GM13977 (cell line): ENCODE data around the gene THBS1.

ENCODE experiments used
- DNase-seq: peaks from one replicate; pipeline ENCODE4 v3.0.0; 2012; ENCODE audit warnings: low spot score
- in situ Hi-C: fragments of 300-500 bp; cut with MboI; formaldehyde crosslinking; loops from one replicate; pipeline ENCODE4 v1.12.0; 2022; ENCODE audit warnings: low sequenced_read_pairs, low pct_unique_long_range_greater_than_20kb, mixed read lengths, inconsistent platforms; ENCODE audit not compliant: unreplicated experiment
- TF ChIP-seq, protein P1 (sequence below): IDR thresholded peaks from 2 replicates; pipeline ENCODE4 v1.5.1; 2012; ENCODE audit warnings: mild to moderate bottlenecking, control low read depth; ENCODE audit not compliant: insufficient read depth; ENCODE audit errors: extremely low read depth, missing control alignments

THBS1 gene

DNA sequence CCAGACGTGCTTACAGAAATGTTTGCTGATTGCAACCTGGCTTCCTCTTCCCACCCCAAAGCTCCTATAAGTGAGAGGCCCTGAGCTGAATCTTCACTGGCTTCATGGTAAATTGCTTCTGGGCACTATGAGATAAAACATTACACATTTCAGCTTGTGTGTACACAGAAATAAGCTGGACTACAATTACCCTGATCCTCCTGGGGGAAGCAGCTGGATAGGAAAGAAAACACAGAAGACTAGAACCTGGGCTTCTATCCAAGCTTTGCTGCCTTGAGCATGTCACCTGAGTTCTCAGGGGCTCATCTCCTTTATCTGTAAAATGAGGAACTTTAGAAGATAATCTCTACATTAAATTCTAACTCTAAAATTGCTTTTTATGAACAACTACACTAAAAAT lies 40.3 kb downstream of the THBS1 start:
- no peak for DNase-seq
- in situ Hi-C loops = no loop called here
- TF ChIP-seq, protein P1, sequence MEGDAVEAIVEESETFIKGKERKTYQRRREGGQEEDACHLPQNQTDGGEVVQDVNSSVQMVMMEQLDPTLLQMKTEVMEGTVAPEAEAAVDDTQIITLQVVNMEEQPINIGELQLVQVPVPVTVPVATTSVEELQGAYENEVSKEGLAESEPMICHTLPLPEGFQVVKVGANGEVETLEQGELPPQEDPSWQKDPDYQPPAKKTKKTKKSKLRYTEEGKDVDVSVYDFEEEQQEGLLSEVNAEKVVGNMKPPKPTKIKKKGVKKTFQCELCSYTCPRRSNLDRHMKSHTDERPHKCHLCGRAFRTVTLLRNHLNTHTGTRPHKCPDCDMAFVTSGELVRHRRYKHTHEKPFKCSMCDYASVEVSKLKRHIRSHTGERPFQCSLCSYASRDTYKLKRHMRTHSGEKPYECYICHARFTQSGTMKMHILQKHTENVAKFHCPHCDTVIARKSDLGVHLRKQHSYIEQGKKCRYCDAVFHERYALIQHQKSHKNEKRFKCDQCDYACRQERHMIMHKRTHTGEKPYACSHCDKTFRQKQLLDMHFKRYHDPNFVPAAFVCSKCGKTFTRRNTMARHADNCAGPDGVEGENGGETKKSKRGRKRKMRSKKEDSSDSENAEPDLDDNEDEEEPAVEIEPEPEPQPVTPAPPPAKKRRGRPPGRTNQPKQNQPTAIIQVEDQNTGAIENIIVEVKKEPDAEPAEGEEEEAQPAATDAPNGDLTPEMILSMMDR = no peak

DNA sequence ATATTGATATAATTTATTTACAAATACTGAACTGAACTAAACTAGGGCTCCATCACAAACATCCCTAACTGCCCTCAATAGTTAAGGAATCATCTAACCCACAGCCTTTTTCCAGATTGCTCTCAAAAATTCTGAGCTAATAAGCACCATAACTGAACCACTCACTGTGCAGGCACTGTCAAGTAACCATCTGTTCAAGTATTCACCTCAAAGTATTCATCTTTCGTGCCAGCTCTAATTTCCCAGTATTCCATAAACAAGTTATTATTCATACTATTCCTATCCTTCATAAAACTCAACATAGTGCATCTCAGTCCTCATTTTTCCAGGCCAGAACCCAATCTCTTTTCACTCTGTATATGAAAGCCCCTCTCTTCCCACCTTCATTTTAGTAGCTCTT lies 41.1 kb downstream of the THBS1 start:
- in situ Hi-C loops = no loop called here
- TF ChIP-seq, protein P1 = no peak
- no peak for DNase-seq

DNA sequence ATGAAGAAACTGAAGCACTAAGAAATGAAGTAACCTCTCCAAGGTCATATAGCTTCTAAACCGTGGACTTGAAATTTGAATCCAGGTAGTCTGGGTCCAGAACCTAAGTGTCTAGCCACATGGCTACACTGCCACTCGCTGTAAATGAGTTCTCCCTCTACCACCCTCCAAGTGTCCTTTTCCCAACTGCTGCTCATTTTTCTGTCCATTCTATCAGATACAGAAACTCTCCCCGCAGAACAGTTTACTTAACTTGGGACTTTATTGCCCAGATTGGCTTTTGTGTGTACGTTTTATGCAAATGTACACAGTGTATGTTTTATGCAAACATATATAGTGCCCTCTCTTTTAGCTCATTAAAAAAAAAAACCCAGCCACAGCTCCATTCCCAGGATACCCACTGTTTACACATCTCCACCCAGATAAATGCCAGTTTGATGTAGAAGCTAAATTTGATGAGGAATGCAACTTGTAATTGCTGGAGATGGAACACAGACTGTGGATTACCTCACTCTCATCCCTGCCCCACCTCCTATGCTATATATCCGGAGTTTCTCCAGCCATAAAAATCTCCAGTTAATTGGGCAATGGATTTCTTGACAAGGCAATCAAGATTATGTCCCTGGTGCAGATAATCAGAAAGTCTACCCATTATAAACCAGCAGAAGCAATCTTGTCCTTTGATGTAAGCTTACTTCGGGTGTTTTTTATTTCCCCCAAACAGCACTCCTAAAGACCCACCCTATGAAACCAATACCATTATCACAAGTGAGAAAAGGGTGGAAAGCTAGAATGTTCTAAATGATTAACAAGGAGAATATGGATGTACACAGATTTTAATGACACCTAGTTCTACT lies 42.0 kb downstream of the THBS1 start:
- DNase-seq = no peak
- TF ChIP-seq, protein P1 = no peak
- in situ Hi-C loops = no loop called here

DNA sequence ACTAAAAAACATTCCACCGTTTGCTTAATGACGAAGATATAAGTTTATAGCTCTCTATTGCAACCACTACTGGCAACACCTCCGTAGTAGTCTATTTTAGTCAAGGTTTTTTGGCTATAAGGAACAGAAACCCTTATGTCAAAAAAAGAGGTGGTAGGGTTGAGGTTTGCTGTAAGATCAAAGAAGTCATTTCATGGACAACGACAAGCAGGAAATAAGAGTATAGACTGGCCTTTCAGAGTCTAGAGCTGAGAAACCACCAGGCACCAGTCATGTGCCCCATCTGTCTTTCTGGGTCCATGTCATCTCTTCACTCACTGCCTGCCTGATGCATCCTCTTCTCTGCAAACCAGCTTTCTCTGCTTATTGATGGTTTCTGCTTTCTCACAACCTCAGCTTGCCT lies 42.7 kb downstream of the THBS1 start:
- in situ Hi-C loops = no loop called here
- DNase-seq = peak; percentile 45
- TF ChIP-seq, protein P1 = no peak

DNA sequence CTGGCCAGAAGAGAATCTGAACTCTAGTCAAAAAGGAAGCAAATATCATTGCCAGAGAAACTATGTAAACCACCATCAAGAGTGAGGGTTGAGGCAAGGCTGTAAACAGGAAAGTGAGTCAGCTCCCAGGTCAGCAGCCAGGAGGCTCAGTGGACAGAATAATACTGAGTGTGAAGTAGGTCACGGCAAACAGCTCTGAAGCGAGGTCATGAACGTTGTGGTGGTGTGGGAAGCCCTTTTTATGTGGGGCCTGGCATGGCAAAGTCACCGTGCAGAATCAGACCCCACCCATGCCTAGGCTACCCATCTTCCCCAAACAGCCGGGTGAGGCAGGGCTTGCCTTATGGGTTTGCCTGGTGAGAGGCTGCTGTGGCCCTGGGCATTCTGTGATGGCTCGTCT lies 43.9 kb downstream of the THBS1 start:
- DNase-seq = no peak
- in situ Hi-C loops = no loop called here

DNA sequence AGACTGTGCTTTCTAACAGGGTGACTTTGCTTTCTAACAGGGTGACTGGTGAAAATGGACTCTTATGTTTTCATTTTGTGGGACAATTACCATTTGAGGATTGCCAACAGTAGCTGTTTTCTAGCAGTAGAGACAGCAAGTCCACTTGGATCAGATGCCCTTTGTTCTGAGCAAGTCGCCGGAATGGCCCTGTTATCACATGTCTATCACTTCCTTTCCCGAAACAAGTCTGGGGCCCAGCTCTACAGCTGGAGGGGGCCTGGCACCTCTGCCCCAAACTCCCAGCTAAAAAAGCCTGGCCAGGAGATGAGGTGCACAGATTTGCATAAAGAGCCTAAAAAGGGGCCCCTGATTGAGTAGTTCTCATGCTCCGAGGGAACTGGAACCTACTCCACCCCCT lies 44.6 kb downstream of the THBS1 start:
- TF ChIP-seq, protein P1 = no peak
- no peak for DNase-seq
- in situ Hi-C loops = no loop called here

More for the DNA sequence above, 43.9 kb downstream of the THBS1 start:
- TF ChIP-seq, protein P1 = no peak

DNA sequence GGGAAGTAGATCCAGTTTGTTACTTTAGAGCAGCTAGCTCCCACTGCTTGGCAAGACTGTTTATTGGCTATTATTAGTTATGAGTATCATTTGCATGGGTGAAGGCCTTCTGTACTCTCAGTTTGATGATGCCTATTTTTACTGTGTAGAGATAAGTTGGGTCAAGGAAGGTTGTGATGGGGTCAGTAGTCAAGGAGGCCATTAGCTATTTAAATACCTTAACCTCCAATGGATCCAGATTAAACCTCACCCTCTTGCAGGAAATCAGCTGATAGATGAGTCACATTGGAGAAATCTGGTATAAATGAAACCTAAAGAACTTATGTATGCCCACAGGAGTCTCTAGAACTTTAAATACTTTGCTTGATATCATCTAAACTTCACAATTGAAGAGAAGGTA lies 45.0 kb downstream of the THBS1 start:
- TF ChIP-seq, protein P1 = no peak
- no peak for DNase-seq
- in situ Hi-C loops = no loop called here
